Measurements from ENCODE around the gene CISD1.
"Not testable (repeated sequence)": the region's sequence is repeated elsewhere in the genome, so short reads cannot be mapped to it uniquely, and the experiment has no call there.

Gene CISD1

DNA sequence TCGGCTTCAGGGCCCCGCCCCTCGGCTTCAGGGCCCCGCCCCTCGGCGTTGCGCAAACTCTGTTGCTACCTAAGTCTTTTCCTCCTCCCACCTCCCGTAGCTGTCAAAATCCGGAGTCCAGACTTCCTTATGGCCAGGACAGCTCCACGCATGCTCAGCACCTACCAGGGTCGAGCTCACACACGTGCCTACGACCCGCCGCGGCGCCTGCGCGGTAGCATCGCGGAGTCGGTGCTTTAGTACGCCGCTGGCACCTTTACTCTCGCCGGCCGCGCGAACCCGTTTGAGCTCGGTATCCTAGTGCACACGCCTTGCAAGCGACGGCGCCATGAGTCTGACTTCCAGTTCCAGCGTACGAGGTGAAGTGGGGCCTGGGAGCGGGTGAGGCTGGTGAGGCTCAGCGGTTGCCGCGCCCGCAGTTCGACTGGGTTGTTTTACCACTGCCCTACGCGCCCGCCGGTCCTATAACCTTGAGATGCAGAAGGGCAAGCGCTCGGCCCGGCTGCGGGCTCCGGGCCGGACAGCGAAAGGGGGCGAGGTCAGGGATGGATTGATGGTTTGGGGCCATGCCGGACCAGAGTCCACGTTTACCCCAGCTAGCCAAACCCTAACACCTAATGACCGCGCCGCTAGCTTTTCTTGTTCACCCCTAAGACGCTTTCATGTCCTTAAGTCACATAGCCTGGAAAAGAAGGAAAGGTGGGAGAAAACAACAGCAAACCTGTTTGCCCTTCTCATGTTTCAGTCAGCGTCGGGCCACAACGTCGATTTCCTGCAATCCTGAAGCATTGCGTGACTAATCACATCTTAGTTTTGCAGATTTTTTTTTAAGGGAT is at the start of gene CISD1:
TSS of gene CISD1 (plus strand) at position 217 of the 836 bp plus-strand sequence. CDS start at position 329, 112 bp downstream.
- peak; percentile 89 to 91 for DNase-seq

GRCh38 chr10:58219875-58220274 is 49.1 kb upstream of the CISD1 start:
- DNase-seq: no peak

GRCh38 chr10:58220769-58221451 is 48.1 kb upstream of the CISD1 start:
- DNase-seq: no peak

GRCh38 chr10:58225654-58226053 is 43.3 kb upstream of the CISD1 start:
- DNase-seq: no peak

DNA sequence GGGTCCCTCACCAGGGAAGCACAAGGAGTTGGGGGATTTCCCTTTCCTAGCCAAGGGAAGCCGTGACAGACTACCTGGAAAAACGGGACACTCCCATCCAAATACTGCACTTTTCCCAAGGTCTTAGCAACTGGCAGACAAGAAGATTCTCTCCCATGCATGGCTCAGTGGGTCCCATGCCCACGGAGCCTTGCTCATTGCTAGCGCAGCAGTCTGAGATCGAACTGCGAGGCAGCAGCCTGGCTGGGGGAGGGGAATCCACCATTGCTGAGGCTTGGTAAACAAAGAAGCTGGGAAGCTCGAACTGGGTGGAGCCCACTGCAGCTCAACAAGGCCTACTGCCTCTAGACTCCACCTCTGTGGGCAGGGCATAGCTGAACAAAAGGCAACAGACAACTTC is 39.1 kb upstream of the CISD1 start:
- not testable (repeated sequence) for DNase-seq

- no peak for DNase-seq
Measured at GRCh38 chr10:58237014-58237834, 31.7 kb upstream of the CISD1 start.

GRCh38 chr10:58239561-58240169 is 29.3 kb upstream of the CISD1 start:
- no peak for DNase-seq

DNA sequence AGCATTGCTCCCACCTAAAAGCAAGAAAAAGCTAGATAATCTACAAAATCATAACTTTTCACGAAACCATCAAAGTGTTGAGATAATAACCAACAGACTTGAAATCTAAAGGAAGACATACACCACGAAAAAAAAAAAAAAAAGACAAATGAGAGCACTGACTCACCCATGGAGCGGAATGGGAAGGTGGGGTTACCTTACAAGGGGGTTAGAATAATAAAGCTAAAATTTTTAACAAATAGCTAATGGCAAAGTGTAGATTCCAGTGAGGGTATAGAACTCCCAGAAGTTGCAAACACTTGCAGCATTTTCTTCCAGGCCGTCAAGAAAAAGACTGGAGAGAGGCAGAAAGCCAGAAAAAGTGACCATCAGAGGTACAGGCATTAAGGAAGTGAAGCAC is 28.4 kb upstream of the CISD1 start:
- DNase-seq: no peak

- no peak for DNase-seq
Measured at GRCh38 chr10:58241346-58241745, 27.6 kb upstream of the CISD1 start.

DNA sequence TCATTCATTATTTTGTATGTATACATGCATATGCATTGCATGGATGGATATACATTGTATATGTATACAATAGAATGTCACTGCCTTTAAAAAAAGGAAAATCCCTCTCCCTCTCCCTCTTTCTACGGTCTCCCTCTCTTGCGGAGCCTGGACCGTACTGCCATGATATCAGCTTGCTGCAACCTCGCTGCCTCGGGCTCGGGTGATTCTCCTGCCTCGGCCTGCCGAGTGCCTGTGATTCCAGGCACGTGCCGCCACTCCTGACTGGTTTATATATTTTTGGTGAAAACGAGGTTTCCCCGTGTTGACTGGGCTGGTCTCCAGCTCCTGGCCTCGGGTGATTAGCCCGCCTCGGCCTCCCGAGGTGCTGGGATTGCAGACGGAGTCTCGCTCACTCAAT is 25.7 kb upstream of the CISD1 start:
- no peak for DNase-seq

DNA sequence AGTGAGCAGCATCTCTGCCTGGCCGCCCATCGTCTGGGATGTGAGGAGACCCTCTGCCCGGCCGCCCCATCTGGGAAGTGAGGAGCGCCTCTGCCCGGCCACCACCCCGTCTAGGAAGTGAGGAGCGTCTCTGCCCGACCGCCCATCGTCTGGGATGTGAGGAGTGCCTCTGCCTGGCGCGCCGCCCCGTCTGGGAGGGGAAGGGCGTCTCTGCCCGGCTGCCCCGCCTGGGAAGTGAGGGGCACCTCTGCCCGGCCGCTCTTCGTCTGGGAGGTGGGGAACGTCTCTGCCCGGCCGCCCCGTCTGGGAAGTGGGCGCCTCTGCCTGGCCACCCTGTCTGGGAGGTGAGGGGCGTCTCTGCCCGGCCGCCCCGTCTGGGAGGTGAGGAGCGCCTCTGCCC is 25.2 kb upstream of the CISD1 start:
- not testable (repeated sequence) for DNase-seq

DNA sequence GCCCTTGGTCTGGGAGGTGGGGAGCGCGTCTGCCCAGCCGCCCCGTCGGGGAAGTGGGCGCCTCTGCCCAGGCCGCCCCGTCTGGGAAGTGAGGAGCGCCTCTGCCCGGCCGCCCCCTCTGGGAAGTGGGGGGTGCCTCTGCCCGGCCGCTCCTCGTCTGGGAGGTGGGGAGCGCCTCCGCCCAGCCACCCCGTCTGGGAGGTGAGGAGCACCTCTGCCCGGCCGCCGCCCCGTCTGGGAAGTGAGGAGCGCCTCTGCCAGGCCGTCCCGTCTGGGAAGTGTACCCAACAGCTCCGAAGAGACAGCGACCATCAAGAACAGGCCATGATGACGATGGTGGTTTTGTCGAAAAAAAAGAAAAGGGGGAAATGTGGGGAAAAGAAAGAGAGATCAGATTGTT is 24.7 kb upstream of the CISD1 start:
- not testable (repeated sequence) for DNase-seq

GRCh38 chr10:58244666-58245065 is 24.3 kb upstream of the CISD1 start:
- DNase-seq: not testable (repeated sequence)

- DNase-seq: no peak
Measured at GRCh38 chr10:58253184-58253583, 15.8 kb upstream of the CISD1 start.

DNA sequence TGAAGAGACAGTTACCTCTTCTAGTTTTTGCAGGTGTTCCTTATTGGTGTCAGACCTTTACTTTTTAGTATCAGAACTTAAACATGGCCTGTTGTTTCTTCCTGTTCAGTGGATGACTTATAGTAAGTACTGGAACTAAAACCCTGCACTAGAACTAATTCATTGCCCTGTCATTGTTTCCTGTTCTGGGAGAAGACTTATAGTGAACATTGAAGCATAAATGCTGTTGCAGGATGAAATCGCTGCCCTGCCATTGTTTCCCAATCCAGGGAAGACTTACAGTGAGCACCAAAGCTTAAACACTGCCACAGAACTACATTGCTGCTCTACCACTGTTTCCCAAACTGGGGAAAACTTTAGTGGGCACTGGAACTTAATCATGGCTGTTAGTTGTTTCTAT is 14.3 kb upstream of the CISD1 start:
- no peak for DNase-seq

- DNase-seq: not testable (repeated sequence)
Measured at GRCh38 chr10:58256013-58256780, 12.8 kb upstream of the CISD1 start.

GRCh38 chr10:58258977-58259692 is 9.8 kb upstream of the CISD1 start:
- DNase-seq: no peak

GRCh38 chr10:58260334-58260733 is 8.6 kb upstream of the CISD1 start:
- DNase-seq: no peak

DNA sequence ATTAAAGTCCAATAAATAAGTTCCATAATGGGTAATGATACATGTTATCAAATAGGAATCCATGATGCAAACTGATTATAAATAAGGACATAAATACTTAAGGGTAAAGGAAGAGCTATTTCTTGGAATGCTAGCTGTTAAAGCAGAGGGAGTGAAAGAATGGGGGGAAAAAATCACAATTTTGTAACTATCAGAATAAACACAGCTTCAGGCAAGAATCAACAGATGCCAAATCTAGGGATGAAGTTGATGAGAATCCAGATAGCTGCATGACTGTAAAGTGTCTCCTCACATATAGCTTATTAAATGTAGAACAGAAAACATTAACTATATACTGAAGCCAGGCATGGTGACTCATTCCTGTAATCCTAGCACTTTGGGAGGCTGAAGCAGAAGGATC is 6.2 kb upstream of the CISD1 start:
- DNase-seq: no peak

DNA sequence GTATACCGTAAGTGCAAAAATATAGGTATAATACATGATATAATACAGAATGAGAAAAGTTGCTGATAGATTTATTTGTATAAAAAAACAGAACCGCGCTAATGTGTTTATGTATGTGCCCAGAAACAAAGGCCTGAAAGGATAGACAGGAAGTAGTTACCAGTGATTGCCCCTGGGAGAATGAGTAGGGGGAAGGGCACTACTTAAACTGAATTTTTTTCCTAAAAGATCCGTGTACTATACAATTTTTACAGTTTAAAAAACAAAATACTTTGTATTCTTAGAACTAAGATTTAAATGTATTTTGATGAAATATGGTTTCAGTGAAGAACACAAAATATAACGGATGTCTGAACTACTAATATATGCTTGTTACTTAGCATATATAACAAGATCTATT is 4.2 kb upstream of the CISD1 start:
- DNase-seq: no peak

GRCh38 chr10:58265249-58265648 is 3.7 kb upstream of the CISD1 start:
- no peak for DNase-seq
